PC-3 (cell line): ENCODE measurements around the gene CHAF1B.

Experiments used
- CTCF ChIP-seq: fragments of 300-600 bp; sonication (generic); conservative IDR thresholded peaks from 2 replicates; pipeline ENCODE4 v1.5.1; 2017; ENCODE audit warnings: antibody characterized with exemption, low read depth, mild to moderate bottlenecking, low read length
- EZH2 ChIP-seq: fragments of 300-600 bp; sonication (generic); IDR thresholded peaks from one replicate; pipeline ENCODE4 v1.6.1; 2017; ENCODE audit warnings: antibody characterized with exemption, mild to moderate bottlenecking, low read length; ENCODE audit not compliant: unreplicated experiment
- EZH2phosphoT487 ChIP-seq: fragments of 300-600 bp; sonication (generic); IDR thresholded peaks from 2 replicates; pipeline ENCODE4 v1.6.1; 2018; ENCODE audit warnings: mild to moderate bottlenecking, antibody characterized with exemption, low read length, borderline replicate concordance

GRCh38 chr21:36377391-36377842, 7.8 kb upstream of the CHAF1B start:
- no peak for TF ChIP-seq CTCF
- no peak for TF ChIP-seq EZH2
- no peak for TF ChIP-seq EZH2phosphoT487
